ENCODE results near the gene RLN3. TPM values are rescaled to one million over a fixed set of nuclear protein-coding genes. Genes with fewer than 3 reads are reported as not detected.

RLN3 gene
- total and polyA plus RNA-seq, 2 donors from 2014 or later = not detected

DNA sequence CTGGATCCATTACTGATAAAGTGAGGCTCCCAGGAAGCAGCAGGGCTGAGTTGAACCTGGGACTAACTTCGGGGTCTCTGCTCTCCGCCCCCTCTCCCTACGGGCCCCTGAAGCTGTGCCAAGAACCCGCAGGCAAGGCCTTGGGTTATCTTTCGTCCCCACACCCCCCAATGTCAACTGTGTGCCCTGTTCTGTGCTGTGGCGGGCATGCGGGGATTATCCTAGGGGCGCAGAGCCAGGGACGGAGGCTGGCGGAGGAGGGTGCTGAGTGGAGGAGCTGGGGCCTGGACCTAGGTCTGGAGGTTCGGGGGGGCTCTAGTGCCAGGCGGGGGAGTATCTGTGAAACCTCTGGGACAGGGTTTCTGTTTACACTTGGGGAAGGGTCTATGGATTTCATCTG lies 48.3 kb upstream of the RLN3 start:
- H3K4me1 ChIP-seq (ENCODE audit: control insufficient read depth in 2 of 3, insufficient read depth in 2 of 3, low read depth in 1 of 3, low read length in 3 of 3) = peaks cover 0 to 4% (median 0%) of the 10 kb centered on the region in 3 donors
- no peak overlapping the region for H3K4me3 ChIP-seq (ENCODE audit: low read length in 3 of 3)
- no peaks in the 10 kb centered on the region for H3K9me3 ChIP-seq (ENCODE audit: control insufficient read depth in 2 of 3, insufficient read depth in 1 of 3, low read length in 3 of 3)
- no peak overlapping the region for H3K9ac ChIP-seq (ENCODE audit: low read length in 3 of 3)
- intact Hi-C loops (cut with DNase I) = no loop called here
- no peak for DNase-seq
- no peaks in the 10 kb centered on the region for H3K27me3 ChIP-seq (ENCODE audit: control insufficient read depth, insufficient read depth, low read length)
- H3K27ac ChIP-seq (ENCODE audit: low read depth in 2 of 2, low read length in 2 of 2) = no peak overlapping the region
- no peak for FAIRE-seq
- TF ChIP-seq, protein P1, sequence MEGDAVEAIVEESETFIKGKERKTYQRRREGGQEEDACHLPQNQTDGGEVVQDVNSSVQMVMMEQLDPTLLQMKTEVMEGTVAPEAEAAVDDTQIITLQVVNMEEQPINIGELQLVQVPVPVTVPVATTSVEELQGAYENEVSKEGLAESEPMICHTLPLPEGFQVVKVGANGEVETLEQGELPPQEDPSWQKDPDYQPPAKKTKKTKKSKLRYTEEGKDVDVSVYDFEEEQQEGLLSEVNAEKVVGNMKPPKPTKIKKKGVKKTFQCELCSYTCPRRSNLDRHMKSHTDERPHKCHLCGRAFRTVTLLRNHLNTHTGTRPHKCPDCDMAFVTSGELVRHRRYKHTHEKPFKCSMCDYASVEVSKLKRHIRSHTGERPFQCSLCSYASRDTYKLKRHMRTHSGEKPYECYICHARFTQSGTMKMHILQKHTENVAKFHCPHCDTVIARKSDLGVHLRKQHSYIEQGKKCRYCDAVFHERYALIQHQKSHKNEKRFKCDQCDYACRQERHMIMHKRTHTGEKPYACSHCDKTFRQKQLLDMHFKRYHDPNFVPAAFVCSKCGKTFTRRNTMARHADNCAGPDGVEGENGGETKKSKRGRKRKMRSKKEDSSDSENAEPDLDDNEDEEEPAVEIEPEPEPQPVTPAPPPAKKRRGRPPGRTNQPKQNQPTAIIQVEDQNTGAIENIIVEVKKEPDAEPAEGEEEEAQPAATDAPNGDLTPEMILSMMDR (IDR thresholded peaks at IDR 0.05; ENCODE audit: borderline replicate concordance, extremely low read depth, insufficient read depth) = no peak
- H3K36me3 ChIP-seq (ENCODE audit: control insufficient read depth in 2 of 3, insufficient read depth in 3 of 3, low read length in 3 of 3) = peaks cover 0 to 12% (median 8%) of the 10 kb centered on the region in 3 donors

DNA sequence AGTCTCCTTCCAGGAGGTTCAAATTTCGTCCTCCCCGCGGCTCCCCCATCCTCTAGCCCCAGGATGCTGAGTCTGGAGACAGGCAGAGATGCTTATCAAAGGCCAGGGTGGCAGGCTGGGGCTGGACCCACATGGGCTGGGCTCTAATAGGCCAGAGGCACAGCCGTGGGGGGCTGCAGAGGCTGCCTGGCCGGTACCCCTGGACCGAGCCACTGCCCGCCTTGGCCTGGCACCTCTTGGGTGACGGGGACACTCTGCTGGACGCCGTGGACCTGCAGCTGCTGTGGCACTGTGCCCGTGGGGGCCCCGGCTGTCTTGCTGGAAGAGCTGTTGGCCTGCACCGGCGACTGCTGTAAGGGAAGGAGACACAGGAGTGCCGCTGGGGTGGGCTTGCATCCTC lies 47.6 kb upstream of the RLN3 start:
- peak in 1 of 5 donors; percentile 79 for DNase-seq
- intact Hi-C loops (cut with DNase I) = no loop called here
- H3K9me3 ChIP-seq (ENCODE audit: control insufficient read depth in 2 of 3, insufficient read depth in 1 of 3, low read length in 3 of 3) = no peaks in the 10 kb centered on the region
- H3K27ac ChIP-seq (ENCODE audit: low read depth in 2 of 2, low read length in 2 of 2) = no peak overlapping the region
- TF ChIP-seq, protein P1 (IDR thresholded peaks at IDR 0.05; ENCODE audit: borderline replicate concordance, extremely low read depth, insufficient read depth) = no peak
- H3K27me3 ChIP-seq (ENCODE audit: control insufficient read depth, insufficient read depth, low read length) = no peaks in the 10 kb centered on the region
- H3K9ac ChIP-seq (ENCODE audit: low read length in 3 of 3) = no peak overlapping the region
- H3K4me1 ChIP-seq (ENCODE audit: control insufficient read depth in 2 of 3, insufficient read depth in 2 of 3, low read depth in 1 of 3, low read length in 3 of 3) = peaks cover 0 to 5% (median 0%) of the 10 kb centered on the region in 3 donors
- H3K4me3 ChIP-seq (ENCODE audit: low read length in 3 of 3) = no peak overlapping the region
- FAIRE-seq = no peak
- peaks cover 0 to 12% (median 8%) of the 10 kb centered on the region in 3 donors for H3K36me3 ChIP-seq (ENCODE audit: control insufficient read depth in 2 of 3, insufficient read depth in 3 of 3, low read length in 3 of 3)

DNA sequence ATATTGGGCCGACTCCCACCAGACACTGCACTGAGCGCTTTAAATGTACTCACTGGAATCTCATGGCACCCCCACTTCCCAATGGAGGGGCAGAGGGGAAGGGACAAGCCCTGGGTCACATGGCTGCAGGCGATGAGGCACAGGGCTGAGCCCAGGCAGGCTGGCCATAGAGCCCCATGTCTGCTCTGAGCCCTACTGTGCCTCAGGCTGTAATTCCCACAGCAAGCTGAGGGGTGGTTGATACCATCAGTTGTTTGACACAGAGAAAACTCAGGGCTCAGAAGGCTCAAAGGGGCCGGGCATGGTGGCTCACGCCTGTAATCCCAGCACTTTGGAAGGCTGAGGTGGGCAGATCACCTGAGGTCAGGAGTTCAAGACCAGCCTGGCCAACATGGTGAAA lies 46.9 kb upstream of the RLN3 start:
- Histone ChIP-seq H3K9ac (ENCODE audit: low read length in 3 of 3) (no peak overlapping the region), H3K27me3 (ENCODE audit: control insufficient read depth, insufficient read depth, low read length) (no peaks in the 10 kb centered on the region), H3K27ac (ENCODE audit: low read depth in 2 of 2, low read length in 2 of 2) (no peak overlapping the region), H3K36me3 (ENCODE audit: control insufficient read depth in 2 of 3, insufficient read depth in 3 of 3, low read length in 3 of 3) (peaks cover 0 to 12% (median 8%) of the 10 kb centered on the region in 3 donors), H3K9me3 (ENCODE audit: control insufficient read depth in 2 of 3, insufficient read depth in 1 of 3, low read length in 3 of 3) (no peaks in the 10 kb centered on the region), H3K4me1 (ENCODE audit: control insufficient read depth in 2 of 3, insufficient read depth in 2 of 3, low read depth in 1 of 3, low read length in 3 of 3) (peaks cover 0 to 11% (median 7%) of the 10 kb centered on the region in 3 donors), H3K4me3 (ENCODE audit: low read length in 3 of 3) (no peak overlapping the region)
- intact Hi-C loops (cut with DNase I) = no loop called here
- TF ChIP-seq, protein P1 (IDR thresholded peaks at IDR 0.05; ENCODE audit: borderline replicate concordance, extremely low read depth, insufficient read depth) = no peak
- FAIRE-seq = no peak
- DNase-seq = no peak

DNA sequence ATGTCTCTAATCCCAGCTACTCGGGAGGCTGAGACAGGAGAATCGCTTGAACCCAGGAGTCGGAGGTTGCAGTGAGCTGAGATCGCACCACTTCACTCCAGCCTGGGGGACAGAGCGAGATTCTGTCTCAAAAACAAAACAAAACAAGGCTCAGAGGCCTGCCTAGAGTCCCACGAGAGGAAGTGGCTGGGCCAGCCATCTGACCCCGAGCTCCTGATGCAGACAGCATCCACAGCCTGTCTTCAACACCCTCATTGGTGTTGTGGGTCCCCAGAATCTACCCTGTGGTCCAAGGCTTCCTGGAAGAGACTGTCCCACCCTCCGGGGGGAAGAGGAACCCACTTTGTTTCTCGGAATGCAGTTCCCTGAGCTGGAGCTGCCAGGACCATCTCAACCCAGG lies 46.5 kb upstream of the RLN3 start:
- FAIRE-seq (no peak), DNase-seq (no peak)
- intact Hi-C loops (cut with DNase I) = no loop called here
- H3K27ac ChIP-seq (ENCODE audit: low read depth in 2 of 2, low read length in 2 of 2) = no peak overlapping the region
- peaks cover 0 to 9% (median 8%) of the 10 kb centered on the region in 3 donors for H3K36me3 ChIP-seq (ENCODE audit: control insufficient read depth in 2 of 3, insufficient read depth in 3 of 3, low read length in 3 of 3)
- no peak overlapping the region for H3K4me3 ChIP-seq (ENCODE audit: low read length in 3 of 3)
- peaks cover 0 to 16% (median 8%) of the 10 kb centered on the region in 3 donors for H3K4me1 ChIP-seq (ENCODE audit: control insufficient read depth in 2 of 3, insufficient read depth in 2 of 3, low read depth in 1 of 3, low read length in 3 of 3)
- H3K9me3 ChIP-seq (ENCODE audit: control insufficient read depth in 2 of 3, insufficient read depth in 1 of 3, low read length in 3 of 3) = no peaks in the 10 kb centered on the region
- TF ChIP-seq, protein P1 (IDR thresholded peaks at IDR 0.05; ENCODE audit: borderline replicate concordance, extremely low read depth, insufficient read depth) = no peak
- H3K27me3 ChIP-seq (ENCODE audit: control insufficient read depth, insufficient read depth, low read length) = no peaks in the 10 kb centered on the region
- no peak overlapping the region for H3K9ac ChIP-seq (ENCODE audit: low read length in 3 of 3)
